ENCODE results near the gene TFF2.

Gene TFF2

GRCh38 chr21:42350927-42351426 is at the start of gene TFF2:
TSS of gene TFF2 (minus strand) at chr21:42350994. CDS start at chr21:42350957, 37 bp downstream.
- no peak for DNase-seq

- DNase-seq = peak; percentile 29
Measured at GRCh38 chr21:42400525-42400924, 49.7 kb upstream of the TFF2 start.

- DNase-seq = no peak
Measured at GRCh38 chr21:42398436-42399028, 47.7 kb upstream of the TFF2 start.

- no peak for DNase-seq
Measured at GRCh38 chr21:42397746-42398394, 47.1 kb upstream of the TFF2 start.

GRCh38 chr21:42396799-42397745 is 46.3 kb upstream of the TFF2 start:
- DNase-seq = no peak

GRCh38 chr21:42395905-42396651 is 45.3 kb upstream of the TFF2 start, which contains the start of gene TMPRSS3:
TSS of gene TMPRSS3 (minus strand) at chr21:42396052. CDS start at chr21:42395417, 635 bp downstream.
- no peak for DNase-seq

GRCh38 chr21:42395302-42395701 is 44.5 kb upstream of the TFF2 start:
- no peak for DNase-seq

- no peak for DNase-seq
Measured at GRCh38 chr21:42393443-42393950, 42.7 kb upstream of the TFF2 start.

- no peak for DNase-seq
Measured at GRCh38 chr21:42392731-42393442, 42.1 kb upstream of the TFF2 start.

GRCh38 chr21:42391297-42391696 is 40.5 kb upstream of the TFF2 start:
- no peak for DNase-seq

GRCh38 chr21:42390696-42391095 is 39.9 kb upstream of the TFF2 start:
- no peak for DNase-seq

GRCh38 chr21:42390193-42390592 is 39.4 kb upstream of the TFF2 start:
- no peak for DNase-seq

GRCh38 chr21:42389449-42389835 is 38.6 kb upstream of the TFF2 start:
- DNase-seq = no peak

- no peak for DNase-seq
Measured at GRCh38 chr21:42388740-42389448, 38.1 kb upstream of the TFF2 start.

- DNase-seq = no peak
Measured at GRCh38 chr21:42387843-42388340, 37.1 kb upstream of the TFF2 start.

GRCh38 chr21:42387164-42387563 is 36.4 kb upstream of the TFF2 start:
- DNase-seq = peak; percentile 64

GRCh38 chr21:42386034-42386591 is 35.3 kb upstream of the TFF2 start:
- peak; percentile 34 for DNase-seq

GRCh38 chr21:42385619-42386018 is 34.8 kb upstream of the TFF2 start:
- no peak for DNase-seq

- DNase-seq = peak; percentile 68
Measured at GRCh38 chr21:42384989-42385388, 34.2 kb upstream of the TFF2 start.

- DNase-seq = no peak
Measured at GRCh38 chr21:42384156-42384945, 33.6 kb upstream of the TFF2 start.
